CD4-positive, alpha-beta T cell treated with Interleukin-21 for 1 hour (primary cell): ENCODE results near the gene SPATA2L.
"Not testable (repeated sequence)": the region's sequence is repeated elsewhere in the genome, so short reads cannot be mapped to it uniquely, and the experiment has no call there.

Source experiments
- DNase-seq: peaks from one replicate; pipeline ENCODE4 v3.0.0-alpha.2; 2020

The SPATA2L gene

GRCh38 chr16:89706518-89707260, 5.2 kb upstream of the SPATA2L start:
- DNase-seq: no peak

DNA sequence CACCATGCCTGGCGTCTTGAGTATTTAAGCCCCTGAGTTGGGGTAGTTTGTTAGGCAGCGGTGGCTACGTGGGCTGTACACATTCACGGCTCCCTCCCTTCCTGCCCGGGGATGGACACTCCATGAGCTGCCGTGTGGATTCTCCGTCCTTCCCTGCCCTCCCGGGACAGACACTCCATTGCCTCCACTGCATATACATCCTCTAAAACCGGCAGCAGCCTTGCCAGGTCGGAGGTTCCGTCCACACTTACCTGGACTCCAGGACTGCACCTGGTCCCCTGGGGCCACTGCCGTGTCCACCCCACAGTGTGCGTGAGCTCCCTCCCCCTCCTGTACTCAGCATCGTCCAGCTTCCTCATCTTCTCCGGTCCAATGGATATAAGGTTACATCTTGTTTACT, 3.5 kb upstream of the SPATA2L start:
- DNase-seq: no peak

DNA sequence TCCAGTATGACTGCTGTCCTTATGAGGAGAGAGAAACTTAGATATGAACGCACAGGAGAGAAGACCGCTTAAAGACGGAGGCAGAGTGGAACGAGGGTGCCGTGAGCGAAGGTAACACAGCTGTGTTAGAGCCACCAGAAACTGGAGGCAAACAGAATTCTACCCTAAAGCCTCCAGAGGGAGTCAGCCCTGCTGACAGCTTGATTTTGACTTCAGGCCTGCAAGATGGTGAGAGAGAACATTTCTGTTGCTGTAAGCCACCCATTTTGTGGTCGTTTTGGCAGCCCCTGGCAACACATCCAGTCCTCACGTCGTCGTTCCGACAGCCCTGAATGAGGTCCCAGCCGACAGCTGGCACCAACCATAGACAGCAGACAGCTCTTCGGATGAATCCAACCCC, 2.8 kb upstream of the SPATA2L start:
- DNase-seq: no peak

- DNase-seq: peak; percentile 57
Observed at GRCh38 chr16:89700649-89701424, 668 bp downstream of the SPATA2L start.

GRCh38 chr16:89700100-89700648, 1.3 kb downstream of the SPATA2L start:
- DNase-seq: peak; percentile 96

GRCh38 chr16:89699629-89700099, 1.8 kb downstream of the SPATA2L start:
- DNase-seq: not testable (repeated sequence)

- DNase-seq: not testable (repeated sequence)
Observed at GRCh38 chr16:89698717-89699116, 2.8 kb downstream of the SPATA2L start.

DNA sequence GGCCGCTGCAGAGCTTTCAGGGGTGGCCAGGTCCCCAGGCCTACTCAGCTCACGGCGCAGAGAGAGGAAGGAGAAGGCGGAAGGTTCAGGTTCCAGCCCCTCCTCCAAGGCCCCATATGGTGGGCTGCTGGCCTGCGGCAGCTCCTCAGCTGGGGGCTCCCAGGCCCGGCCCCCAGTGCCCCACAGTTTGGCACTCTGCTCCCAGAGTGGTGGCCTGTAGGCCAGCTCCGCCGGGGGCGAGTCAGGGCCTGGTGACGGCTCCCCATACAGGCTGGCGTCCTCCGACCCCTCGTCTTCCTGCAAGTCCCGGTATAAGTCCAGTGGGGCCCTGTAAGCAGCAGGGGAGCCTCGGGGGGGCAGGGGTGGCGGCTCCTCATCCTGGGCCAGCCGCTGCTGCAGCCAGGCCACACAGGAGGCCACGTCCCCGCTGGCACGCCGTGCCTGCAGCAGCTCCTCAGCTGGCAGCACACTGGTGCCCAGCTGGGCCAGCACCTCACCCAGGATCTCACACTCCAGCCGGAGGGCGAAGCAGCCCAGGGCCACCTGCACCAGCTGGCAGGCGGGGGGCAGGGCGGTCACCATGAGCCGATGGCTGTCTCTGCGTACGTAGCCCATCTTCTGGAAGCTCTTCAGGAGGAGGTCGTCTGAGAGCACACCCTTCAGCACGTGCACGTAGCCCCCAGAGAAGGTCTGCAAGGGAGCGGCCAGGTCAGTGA, 3.7 kb downstream of the SPATA2L start:
- DNase-seq: no peak

GRCh38 chr16:89697161-89697615, 4.3 kb downstream of the SPATA2L start:
- DNase-seq: no peak

DNA sequence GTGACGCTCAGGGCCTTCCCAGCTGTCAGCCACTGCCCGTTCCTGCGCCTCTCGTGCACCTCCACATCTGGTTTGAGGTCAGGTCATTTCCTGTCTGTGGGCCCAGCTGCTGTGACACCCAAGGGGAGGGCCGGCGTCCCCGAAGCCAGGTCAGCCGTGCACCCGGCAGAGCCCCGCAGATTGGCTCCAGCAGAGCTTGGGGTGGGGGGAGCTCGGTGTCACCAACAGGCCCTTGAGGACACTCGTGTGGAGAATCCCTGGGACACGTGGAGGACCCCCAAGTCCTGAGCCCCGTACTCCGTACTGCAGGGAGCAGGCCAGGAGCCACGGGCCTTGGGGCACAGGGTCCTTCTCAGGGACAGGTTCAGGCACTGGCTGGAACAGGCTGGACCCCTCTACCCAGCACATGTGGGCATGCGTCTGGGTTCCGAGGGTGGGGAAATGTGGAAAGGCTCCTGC, 4.8 kb downstream of the SPATA2L start:
- peak; percentile 56 for DNase-seq

GRCh38 chr16:89695875-89696669, 5.4 kb downstream of the SPATA2L start:
- DNase-seq: no peak

DNA sequence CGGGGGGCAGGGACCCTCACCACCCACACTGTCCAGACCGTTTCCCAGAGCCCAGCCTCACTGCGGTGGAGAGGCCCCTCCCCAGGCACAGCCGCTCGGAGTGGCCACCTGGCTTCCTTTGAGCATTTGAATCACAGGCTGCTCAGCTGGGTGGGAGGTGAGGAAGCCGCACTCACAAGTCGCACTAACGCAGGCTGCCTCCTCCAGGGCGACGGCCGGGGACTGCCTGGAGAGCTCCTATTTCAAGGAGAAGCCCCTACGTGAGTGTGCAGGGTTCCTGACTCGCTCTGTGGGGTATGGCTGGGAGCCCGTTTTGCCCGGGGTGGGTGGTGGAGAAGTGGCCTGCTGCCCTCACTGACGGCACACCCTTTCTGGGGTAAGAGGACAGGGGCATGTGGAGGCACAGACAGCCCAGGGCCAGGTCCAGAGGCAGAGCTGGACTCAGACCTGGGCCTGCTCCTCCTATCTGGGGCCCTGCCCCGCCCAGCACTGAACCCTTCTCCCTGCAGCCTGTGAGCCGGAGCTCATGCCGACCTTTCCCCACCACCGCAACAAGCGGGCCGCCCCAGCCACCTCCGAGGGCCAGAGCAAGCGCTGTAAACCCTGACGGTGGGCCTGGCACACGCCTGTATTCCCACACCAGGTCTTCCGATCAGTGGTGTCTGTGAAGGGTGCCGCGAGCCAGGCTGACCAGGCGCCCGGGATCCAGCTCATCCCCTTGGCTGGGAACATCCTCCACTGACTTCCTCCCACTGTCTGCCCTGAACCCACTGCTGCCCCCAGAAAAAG, 6.2 kb downstream of the SPATA2L start:
- DNase-seq: no peak

DNA sequence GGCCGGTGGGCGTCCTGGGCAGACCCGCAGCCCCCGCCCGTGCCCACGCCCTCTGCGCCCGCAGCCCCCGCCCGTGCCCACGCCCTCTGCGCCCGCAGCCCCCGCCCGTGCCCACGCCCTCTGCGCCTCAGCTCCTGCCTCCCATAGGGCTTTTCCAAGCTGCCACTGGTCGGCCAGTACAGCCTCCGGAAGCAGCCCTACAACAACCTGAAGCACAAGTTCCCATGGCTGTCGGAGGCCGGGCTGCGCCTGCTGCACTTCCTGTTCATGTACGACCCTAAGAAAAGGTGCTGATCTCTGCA, 6.8 kb downstream of the SPATA2L start:
- DNase-seq: not testable (repeated sequence)

DNA sequence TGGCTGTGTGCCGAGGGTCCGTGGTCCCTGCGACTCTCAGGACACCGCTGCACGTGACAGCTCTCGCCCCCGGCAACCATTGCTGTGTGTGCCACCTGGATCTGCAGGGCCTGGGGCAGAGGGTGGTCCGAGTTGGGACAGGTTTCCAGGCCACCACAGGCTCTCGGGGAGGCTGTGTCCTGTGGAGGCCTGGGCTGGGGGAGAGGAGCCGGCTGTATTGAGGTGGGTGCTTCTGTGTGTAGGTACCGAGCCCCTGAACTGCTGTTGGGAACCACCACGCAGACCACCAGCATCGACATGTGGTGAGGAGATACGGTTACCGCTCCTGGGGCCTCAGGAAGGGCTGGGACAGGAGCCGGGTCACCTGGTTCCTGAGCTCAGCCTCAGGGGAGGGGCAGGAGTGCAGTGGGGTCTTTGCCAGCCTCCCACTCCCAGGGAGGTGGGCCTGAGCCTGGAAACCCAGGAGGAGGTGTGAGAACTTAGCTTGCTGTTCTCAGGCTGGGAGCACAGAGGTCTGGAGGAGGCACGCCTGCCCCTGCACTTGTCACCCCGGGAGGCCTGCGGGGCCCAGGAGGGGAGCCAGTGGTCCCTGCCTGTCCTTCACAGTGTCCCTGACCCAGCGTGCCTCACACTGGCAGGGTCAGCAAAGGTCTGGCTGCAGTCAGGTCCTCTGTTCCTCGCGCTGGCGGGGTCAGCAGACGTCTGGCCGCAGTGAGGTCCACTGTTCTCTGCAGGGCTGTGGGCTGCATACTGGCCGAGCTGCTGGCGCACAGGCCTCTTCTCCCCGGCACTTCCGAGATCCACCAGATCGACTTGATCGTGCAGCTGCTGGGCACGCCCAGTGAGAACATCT, 7.3 kb downstream of the SPATA2L start:
- DNase-seq: no peak

GRCh38 chr16:89693289-89693731, 8.2 kb downstream of the SPATA2L start:
- DNase-seq: no peak

GRCh38 chr16:89691986-89692569, 9.4 kb downstream of the SPATA2L start:
- no peak for DNase-seq

- DNase-seq: no peak
Observed at GRCh38 chr16:89691231-89691985, 10.1 kb downstream of the SPATA2L start.

DNA sequence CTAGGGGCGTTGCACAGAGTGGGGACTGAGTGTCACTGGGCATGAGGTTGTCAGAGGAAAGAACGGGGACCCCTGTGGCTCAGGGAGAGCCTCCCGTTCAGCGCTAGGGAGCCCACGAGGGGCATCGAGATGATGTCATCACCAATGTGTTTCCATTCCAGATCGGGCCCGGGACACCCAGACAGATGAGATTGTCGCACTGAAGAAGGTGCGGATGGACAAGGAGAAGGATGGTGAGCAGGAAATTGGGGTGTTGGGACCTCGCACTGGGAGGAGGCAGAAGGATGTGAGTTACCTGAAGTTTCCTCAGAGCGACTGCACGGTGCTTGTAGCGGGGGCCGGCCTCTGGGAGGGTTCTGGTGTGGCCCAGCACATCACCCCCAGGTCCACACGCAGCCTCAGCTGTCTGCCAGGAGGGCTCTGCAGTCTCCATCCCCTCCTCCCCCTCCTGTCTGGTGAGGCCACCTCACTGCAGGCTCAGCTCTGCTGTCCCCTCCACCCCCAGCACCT, 11.1 kb downstream of the SPATA2L start:
- DNase-seq: no peak

DNA sequence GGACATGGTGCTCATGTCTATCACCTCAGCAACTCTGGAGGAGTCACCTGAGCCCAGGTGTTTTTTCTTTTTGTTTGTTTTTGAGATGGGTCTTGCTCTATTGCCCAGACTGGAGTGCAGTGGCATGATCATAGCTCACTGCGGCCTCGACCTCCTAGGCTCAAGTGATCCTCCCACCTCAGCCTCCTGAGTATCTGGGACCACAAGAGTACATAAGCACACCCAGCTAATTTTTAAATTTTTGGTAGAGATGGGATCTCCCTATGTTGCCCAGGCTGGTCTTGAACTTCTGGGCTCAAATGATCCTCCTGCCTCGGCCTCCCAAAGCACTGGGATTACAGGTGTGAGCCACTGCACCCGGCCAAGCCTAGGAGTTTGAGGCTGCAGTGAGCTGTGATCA, 11.9 kb downstream of the SPATA2L start:
- DNase-seq: not testable (repeated sequence)
